ENCODE results near the gene HOXB2.

Gene HOXB2

DNA sequence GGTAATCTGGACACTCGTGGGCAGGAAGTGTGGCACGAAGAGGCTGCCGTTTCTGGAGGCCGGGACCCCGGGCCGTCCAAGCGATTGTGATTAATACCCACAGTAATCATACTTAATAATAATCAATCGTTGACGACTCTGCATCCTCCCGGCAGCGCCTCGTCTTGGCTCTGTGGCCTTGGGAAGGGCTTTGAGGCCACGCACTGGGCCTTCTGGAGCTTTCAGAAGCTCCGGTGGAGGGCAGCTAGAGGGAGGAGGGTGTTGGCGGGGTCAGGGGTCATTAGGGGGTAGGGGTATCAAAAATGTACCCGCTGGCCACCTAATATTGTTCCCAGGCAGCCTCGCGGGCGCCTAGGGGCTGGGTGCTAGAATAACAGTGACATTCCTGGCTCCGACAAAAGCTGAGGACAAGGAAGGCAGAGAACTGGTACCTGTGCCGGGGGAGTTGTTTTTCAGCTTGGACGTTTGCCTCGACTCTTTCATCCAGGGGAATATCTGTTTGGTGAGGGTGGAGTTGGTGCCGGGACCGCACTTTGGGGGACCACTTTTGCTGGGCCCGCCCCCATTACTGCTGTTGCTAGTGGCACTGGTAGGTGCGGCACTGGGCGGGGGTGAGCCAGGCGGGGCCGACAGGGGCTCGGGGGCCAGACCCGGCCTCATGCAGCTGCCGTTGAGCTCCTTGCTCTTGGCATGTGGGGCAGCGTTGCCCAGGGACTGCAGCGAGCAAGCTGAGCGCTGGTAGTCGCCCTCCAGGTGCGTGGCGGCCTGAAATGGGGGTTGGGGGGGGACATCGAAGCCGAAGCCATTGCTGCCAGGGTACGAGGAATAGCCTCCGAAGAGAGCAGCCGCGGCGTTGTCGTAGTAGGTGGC lies 6.9 kb upstream of the HOXB2 start:
- DNase-seq = no peak

DNA sequence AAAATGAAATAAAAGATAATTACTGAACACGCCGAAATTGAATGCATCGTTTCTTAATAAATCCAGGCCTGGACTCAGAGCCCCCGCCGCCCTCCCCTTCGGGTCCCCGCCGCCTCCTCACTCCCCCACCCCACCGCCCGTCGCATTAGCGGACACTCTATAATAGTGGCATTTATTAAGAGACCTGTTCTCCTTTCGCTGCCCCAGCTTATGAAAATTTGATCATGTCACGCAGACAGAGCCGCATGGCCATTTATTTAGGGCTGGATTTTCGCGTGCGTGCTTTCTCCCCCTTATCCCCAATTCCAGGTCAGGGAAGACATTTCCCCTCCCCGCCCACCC lies 6.3 kb upstream of the HOXB2 start:
- no peak for DNase-seq

DNA sequence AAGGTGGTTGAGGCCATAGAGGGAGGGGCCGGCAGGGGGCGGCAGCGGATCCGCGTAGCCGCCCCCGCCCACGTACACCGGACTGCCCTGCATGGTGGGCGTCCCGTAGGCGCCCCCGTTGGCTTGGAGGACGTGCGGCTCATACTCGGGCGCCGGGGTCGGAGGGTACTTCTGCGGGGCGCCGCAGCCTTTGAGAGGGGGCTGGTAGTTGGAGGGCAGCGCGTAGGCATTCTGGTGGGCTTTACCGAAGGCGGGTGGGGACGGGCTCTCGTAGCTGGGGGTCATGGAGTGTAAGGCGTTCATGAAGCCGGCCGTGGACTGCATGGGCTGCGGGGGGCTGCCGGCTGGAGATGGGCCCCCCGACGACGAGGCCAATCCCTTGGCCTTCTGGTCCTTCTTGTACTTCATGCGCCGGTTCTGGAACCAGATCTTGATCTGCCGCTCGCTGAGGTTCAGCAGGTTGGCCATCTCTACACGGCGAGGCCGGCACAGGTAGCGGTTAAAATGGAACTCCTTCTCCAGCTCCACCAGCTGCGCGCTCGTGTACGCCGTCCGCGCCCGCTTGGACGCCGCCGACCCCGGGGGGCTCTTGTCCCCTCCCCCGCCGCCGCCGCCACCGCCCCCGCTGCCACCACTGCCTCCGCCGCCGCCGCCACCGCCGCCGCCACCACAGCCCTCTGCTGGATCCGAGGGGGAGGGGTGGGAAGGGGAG lies 5.7 kb upstream of the HOXB2 start:
- DNase-seq = no peak

DNA sequence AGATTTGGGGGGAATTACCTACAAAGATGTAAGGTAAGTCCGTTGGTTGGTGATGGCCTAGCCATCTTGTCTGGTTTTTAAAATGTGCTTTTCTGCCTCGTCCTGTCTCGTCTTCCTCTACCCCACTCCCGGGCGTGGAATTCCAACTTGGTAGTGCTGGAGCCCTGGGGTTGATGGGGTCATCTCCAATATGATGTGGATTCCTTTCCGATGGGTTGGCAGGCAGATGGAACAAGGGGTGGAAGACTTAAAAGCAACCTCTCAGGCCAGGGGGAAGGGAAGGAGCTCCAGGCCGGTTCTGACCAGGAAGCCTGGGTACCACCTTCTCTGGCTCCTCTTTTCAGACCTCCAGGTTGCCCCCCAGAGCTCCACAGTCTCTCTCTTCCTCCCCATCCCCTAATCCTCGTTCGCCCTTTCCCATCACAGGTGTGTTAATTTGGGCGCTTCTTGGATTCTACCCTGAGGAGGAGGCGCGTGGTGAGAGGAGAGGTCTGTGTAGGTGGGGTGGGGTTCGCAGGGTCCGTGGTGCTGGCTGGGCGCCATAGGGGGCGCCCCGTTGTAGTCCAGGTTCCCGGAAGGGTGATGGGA lies 5.1 kb upstream of the HOXB2 start:
- DNase-seq = no peak

DNA sequence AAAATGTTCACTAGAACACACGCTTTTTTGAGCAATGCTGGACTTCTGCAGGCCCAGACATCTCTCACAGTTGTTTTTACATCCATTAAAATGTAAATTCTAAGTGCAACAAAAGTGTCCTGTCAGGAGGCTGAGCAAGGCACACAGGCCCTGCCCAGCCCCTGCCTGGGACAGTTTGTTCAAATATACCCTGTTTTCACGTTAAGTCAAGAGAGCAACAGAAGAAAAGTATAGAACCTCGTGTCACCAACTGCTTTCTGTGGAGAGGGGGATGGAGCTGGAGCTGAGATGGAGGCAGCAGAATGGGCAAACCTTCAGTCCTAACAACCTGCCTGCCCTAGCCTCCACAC lies 4.3 kb upstream of the HOXB2 start:
- DNase-seq = no peak

DNA sequence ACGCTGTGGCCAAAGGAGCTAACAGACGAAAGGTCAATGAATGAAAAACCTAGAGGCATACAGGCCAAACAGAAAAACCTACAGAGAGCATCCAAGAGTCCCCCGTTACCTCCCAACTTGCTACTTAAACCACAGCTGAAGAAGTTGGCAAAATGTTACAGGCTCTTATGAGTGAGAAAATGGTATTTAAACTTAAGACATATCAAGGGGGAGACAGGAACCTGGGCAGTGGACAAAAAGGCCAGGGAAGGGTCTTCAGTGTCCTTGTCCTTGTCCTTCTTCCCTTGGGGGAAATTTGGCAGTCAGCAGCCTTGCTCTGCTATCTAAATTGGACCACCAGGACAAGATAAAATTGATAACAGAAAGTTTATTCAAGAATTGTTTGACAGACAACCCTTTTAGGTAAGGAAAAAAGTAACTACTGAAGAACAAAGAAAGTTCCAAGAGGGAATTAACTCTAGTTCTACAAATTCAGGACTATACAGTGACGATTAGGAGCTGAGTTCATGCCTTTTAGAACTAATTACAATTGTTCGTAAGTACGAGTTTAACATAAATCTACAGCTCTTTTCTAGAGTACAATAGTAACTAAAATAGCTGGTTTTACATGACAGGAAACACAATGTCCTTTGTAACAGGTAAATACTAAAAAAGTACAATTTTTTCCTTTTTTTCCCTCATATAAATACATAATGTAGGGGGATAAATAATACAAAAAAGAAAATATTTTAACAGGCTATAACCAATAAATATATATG lies 3.8 kb upstream of the HOXB2 start:
- no peak for DNase-seq

DNA sequence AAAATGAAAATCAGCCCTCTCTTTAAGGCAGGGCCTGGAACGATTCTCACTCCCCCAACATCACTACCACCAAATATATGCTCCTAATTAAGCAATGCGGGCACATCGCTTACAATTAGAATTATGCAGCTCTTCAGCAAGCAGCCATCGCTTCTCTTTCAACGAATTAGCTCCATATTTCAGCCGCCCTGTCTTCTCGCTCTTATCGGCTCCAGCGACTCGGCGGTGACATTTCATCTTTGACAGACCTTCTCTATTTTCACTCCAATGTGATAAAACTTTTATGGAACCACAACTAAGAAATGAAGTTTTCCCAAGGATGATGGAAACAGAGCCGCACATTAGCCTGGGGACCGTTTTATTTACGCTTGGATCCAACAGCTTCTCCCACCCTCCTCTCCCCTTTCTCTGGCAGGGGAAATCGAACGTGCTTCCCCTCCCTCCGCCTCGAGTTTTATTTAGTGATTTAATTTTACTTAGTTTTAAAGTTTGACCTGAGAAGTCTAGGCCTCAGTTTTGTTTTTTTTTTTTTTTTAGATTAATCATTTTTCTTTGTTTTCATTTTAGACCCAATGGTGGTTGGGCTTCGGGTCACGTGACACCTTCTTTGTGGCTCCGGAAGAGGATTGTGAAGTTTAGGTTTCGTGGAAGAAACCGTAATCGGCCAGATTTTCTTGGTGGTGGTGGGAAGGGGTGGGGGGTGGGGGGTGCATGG lies 3.1 kb upstream of the HOXB2 start:
- DNase-seq = no peak

DNA sequence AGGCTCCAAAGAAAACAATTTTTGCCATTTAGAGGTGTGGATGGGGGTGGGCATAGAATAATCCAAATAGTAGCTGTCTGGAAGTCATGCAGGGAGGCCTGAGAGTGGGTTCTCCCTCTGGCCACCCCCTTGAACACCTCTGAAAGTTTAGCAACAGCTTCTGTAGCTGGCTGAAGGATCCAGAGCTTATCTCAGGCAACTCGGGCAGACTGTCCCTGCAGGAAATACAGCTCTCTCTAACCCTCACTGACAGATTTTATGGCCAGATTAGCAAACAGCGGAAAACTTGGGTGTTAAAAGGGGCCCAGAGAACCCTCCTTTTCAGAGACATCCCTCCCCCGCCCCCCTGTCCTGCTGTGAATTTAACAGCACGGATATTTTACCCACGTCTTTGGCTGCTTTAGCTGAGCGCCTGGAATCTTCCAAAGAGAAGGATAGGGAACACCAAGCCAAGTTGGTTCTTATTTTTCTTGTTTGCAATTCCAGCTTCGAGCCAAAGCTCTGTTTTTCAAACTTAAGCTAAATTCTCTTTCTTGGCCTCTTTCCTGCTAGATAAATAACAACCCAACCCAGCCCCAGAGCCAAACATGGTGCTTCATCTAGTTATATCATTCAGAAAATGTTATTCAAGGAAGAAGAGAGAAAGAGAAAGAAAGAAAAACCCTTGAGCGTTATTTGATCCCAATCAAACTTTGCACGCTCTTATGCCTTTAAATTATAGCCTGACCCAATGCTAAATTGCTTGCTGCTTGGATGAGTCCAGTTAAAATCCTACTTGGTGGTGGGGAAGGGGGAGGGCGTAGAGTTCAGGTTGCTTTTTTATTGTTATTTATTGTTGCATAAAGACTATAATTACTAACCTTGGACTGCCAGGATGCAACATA lies 2.3 kb upstream of the HOXB2 start:
- no peak for DNase-seq

DNA sequence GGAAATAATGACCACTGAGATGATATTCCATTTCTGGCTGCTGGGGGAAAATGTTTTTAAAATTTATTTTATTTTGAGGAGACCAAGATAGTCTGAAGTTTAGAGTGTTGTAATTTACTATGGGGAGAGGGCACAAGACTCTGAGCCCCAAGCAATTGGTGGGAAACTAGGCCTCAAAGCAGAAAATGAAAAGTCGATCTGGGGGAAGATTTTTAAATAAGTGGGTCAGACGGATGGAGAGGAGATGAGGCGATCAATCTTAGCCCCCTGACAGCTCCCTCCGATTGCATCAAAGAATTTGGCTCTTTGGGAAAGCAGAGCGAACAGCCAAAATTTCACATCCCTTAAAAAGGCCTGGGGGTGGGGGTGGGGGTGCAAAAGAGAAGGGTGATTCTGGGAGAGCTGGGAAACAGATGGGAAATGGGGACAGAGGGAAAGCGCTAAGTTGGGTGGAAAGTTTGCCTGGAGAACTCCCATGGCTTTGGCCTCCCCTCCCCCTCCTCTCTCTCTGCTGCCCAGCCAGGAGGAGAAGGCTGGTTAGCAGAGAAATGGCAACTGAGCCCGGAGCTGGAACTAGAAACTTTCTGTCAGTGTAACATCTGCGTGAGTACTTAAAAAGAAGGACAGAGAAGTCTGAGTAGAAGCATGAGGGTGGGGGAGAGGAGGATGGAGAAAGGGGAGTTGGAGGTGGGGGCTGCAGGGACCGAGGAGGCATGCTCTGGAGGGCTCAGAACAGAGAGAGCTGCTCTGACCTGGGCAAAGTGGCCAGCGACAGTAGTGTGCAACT lies 1.4 kb upstream of the HOXB2 start:
- no peak for DNase-seq

DNA sequence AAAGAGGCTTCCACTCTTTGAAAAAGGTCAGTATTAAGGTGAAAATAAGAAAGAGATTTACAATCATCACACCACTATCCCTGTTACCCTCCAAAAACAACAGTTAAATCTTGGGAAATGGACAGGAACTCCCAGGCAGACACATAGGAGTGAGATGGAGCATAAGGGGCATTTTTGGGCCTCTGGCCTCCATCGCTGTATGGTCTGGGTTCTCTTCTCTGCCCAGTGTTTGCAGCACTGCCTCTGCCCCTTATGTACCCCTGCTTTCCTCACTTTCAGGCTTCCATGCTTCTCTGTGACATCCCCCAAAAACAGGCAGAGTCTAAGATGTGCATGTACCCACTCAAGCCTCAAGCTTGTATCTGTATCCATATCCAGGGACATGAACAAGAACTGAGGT lies 630 bp upstream of the HOXB2 start:
- DNase-seq = no peak

DNA sequence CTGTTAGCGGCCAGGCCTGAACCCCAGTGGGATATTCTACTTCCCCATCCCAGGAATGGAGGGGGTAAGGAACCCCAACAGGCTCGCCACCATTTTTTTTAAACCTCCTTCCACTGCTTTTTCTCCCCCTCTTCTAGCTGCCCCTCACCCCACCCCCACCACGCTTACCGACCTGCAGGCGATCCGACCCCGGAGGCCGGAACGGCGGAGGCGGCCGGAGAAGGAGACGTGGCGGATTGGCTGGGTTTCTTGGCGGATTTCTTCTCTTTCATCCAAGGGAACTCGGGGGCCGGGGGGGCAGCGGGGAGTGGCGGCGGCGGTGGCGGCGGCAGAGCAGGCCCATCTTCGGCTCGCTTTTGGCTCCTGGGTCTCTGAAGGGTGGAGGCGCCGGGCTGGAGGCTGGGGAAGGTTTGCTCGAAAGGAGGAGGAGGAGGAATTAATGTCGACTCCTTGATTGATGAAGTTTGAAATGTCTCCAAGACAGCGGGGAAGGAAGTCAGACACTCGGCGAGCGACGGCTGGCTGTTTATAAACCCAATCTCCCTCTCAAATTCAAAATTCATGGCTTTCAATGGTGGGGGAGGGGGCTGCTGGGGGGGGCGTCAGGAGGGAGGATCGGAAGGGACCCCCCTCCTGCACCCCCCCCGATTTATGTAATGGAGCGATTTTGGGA lies 424 bp downstream of the HOXB2 start:
- no peak for DNase-seq

DNA sequence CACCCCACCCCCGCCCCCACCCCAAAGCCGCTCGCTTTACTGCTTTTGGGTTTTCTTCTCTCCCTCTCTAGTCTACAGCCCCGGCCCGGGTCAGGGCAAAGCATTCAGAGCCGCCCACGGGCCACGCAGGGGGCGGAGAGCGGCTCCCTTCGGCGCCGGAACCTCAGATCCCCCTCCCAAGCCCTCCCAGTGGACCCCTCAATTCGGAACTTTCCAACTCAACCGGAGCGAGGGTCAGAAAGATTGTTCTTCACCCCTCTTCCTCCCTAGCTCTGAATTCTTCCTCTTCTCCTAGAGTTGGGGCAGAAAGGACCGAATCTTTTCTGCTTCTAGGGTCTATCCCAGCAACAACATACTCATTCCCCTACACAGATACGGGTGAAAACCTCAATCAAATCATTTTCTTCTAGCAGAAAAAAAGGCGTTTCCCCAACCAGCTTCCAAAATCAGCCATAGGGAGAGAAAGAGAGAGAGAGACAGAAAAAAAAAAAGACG lies 1.0 kb downstream of the HOXB2 start:
- DNase-seq = no peak

DNA sequence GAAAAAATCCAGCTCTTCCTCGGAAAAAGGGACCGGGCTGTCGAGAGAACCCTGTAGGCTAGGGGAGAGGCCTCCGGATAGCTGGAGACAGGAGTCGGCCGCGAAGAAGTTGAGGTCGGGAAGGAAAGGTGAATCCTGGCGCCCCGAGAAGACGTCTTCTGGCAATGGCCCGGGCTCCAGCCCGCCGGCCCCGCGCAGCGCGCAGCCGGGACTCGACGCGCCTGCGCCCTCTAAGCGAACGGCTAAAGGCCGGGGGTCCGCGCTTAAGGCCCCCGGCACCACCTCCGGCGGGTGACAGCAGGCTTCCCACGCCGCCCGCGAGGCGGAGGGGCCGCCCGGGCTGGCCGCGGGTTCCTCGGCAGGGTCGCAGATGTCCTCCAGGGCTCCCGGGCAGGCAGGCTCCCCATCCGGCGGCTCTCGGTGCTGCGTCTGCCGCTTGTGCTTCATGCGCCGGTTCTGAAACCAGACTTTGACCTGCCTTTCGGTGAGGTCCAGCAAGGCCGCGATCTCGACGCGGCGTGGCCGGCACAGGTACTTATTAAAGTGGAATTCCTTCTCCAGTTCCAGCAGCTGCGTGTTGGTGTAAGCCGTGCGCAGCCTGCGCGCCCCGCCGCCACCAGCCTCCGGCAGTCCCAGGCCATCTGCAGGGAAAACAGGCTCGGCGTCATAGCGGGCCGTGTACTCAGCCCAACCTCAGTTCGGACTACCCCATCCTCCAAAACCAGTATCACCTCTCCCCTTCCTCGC lies 1.6 kb downstream of the HOXB2 start:
- no peak for DNase-seq

DNA sequence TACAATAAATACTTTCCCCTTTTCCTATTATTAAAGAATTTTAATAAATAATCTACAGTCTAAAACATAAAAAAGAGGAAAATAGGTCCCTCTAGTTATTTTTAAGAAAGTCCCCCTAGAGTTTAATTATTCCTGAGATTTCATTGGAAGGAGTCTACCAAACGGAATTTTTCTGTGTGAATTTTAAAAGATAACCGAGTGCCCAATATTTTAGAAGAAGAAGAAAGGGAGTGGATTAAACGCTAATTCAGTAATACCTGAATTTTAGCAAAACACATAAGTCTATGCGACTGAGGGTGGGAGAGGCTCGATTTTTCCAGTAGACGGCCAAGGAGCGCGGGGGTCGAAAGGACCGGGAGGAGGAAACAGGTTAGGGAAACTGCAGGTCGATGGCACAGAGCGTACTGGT lies 2.2 kb downstream of the HOXB2 start:
- DNase-seq = no peak

DNA sequence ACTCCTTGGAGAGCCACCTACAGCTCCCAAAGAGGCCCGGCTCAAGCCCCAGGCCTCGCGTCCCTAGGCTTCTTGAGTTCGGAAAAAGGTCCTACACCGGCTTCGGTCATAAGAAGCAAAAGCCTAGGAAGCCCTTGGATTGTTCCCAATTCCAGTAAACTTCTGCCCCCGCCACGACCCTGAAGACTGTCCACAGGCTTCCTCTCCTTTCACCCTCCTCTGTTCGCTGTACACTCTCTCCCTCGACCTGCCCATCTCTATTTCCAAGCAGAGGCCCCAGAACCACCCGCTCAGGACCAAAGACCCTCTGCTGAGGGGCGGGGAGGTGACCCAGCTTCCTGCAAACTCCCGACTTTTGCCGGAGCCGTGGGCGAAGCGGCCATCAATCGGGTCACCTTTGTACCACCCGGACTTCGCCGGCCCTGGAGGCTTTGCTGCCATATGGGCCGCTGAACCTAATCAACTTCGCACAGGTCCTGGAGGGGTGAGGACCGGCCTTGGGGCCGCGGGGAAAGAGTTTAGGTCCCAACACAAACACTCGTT lies 2.7 kb downstream of the HOXB2 start:
- no peak for DNase-seq

DNA sequence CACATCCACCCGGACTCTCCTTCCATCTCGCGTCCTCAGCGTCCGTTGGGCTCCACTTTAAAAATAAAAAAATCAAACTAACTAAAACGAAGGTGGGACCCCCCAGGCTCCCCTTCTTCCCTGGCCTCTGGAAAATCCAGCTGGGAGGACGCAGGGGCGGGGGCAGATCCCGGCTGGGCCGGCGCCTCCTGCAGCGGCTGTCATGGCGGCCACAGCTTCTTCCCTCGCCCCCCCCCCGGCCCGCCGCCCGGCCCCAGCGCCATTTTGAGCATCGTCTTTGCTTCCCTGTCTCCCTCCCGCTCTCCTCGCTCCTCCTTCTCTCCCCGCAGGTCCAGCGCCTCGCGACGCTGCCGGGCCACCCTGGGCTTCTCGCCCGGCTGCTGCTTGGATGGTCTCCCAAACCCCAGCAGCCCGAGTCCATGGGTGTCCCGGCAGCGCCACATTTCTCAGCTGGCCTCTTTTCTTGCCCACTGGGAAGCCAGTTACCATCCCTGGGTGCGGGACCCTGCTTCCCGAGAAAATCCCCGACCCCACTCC lies 3.3 kb downstream of the HOXB2 start:
- DNase-seq = no peak

DNA sequence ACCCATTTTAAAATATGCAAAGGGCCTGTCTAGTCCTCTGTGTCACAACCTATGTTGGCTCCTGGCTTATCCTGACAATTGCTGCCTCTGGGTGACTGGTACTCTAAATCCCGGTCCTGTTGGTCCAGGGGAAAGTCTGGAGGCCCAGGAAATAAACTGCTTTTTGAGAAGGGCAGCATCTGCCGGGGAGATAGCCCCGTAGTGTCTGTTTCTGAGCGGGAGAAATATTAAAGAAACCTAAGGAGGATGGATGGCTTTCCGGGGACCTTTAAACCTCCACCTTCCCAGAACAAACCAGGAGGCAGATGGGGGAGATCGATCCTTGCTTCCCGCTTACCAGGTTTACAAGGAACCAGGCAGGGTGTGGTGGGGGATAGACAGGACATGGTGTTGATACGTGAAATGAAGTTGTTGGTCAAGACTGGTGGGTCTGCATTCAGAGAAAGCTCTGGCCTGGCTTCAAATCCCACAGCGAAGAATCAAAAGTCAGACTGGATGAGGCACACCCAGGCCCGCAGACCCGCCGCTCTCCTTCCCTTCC lies 3.8 kb downstream of the HOXB2 start:
- no peak for DNase-seq

DNA sequence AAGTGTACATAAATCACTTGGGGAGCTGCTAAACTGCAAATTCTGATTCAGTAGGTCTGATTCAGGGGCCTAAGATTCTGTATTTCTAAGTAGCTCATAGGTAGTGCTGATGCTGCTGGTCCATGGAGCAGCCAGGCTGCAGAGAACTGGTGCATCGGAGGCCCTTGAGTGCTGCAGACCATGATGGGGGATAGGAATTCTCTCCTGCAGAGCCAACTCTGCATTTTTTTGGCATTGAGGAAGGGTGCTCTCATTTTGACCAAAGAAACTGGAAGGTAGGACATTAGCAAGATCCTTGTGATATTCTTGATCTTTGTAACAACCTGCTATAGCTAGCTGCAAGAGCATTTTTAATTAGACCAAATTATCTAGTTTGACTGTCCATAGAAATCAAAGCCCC lies 4.7 kb downstream of the HOXB2 start:
- DNase-seq = no peak

DNA sequence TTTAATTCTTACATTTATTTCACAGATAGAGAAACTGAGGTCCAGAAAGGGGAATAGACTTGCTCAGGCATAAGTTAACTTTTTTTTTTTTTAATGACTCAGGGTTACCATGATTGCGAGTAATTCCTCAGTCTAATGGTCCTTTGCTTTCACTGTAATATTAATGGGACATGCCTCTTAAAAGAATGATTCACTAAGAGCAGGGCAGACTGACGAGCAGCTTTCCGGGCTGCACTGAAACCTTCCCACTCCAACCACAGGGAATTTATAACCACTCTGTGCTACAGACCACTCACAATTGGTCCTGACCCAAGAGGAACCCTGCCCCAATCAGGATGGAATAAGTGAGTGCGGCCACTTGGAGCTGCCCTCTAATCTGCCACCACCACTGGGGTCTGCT lies 5.7 kb downstream of the HOXB2 start:
- DNase-seq = no peak
